DND-41 (cell line): ENCODE results near the gene LIN54.

Experiments
- CTCF ChIP-seq: IDR thresholded peaks from 2 replicates; pipeline ENCODE4 v1.5.1; 2012; ENCODE audit warnings: borderline replicate concordance, low read length, moderate library complexity, mild to moderate bottlenecking; ENCODE audit not compliant: poor library complexity, severe bottlenecking; ENCODE audit errors: extremely low read depth
- EZH2 ChIP-seq: IDR thresholded peaks from 3 replicates; pipeline ENCODE4 v1.6.1; 2012; ENCODE audit warnings: borderline replicate concordance, low read depth, mild to moderate bottlenecking, moderate library complexity, low read length, inconsistent platforms; ENCODE audit not compliant: severe bottlenecking

DNA sequence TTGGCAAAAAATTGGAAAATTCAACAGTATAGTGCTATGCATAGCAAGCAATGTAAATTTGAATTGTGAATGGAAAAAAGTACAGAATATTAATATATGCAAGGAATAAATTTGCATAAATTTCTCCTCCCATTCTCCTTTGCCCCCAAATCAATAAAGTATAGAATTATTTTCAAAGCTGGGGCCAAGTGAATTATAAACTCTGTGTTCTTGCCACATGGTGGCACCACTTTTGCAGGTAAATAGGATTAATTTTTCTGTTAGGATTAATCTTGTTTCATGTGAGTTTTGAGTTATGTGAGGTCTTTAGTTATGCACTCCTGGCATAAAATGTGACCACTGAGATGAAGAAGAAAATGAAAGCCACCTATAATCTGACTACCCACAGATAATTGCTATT is 44.3 kb upstream of the LIN54 start:
- TF ChIP-seq CTCF: peak; percentile 49
- TF ChIP-seq EZH2: no peak
